ENCODE results near the gene FSTL1.

- TF ChIP-seq, protein P1, sequence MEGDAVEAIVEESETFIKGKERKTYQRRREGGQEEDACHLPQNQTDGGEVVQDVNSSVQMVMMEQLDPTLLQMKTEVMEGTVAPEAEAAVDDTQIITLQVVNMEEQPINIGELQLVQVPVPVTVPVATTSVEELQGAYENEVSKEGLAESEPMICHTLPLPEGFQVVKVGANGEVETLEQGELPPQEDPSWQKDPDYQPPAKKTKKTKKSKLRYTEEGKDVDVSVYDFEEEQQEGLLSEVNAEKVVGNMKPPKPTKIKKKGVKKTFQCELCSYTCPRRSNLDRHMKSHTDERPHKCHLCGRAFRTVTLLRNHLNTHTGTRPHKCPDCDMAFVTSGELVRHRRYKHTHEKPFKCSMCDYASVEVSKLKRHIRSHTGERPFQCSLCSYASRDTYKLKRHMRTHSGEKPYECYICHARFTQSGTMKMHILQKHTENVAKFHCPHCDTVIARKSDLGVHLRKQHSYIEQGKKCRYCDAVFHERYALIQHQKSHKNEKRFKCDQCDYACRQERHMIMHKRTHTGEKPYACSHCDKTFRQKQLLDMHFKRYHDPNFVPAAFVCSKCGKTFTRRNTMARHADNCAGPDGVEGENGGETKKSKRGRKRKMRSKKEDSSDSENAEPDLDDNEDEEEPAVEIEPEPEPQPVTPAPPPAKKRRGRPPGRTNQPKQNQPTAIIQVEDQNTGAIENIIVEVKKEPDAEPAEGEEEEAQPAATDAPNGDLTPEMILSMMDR (IDR thresholded peaks at IDR 0.05): no peak
- TF ChIP-seq POLR2AphosphoS5 (IDR thresholded peaks at IDR 0.05): no peak
- TF ChIP-seq POLR2A (IDR thresholded peaks at IDR 0.05): no peak
These were observed 40.7 kb downstream of the FSTL1 start for GRCh38 chr3:120410116-120410515.
